Measurements from ENCODE around the gene OPN1SW.
A peak's percentile ranks its signal among the peaks of the same experiment; 100 is the strongest.

Gene OPN1SW

DNA sequence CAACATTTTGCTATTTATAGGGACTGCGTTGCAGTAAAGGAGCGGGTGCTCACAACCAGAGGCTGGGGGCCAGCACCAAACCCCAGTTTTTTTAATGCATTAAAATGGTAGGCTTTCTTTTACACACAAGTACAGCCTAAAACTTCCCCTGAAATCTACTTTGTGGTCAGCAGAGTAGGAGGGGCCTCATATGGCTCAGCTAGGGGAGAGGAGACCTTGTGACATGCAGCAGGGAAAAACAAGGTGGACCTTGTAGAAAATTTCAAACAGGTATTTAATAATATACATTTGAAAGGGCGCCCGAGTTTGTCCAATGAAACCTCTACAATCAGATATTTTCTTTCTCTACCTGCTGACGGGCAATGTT lies 17.6 kb upstream of the OPN1SW start:
- DNase-seq (ENCODE audit: low read depth): no peak

DNA sequence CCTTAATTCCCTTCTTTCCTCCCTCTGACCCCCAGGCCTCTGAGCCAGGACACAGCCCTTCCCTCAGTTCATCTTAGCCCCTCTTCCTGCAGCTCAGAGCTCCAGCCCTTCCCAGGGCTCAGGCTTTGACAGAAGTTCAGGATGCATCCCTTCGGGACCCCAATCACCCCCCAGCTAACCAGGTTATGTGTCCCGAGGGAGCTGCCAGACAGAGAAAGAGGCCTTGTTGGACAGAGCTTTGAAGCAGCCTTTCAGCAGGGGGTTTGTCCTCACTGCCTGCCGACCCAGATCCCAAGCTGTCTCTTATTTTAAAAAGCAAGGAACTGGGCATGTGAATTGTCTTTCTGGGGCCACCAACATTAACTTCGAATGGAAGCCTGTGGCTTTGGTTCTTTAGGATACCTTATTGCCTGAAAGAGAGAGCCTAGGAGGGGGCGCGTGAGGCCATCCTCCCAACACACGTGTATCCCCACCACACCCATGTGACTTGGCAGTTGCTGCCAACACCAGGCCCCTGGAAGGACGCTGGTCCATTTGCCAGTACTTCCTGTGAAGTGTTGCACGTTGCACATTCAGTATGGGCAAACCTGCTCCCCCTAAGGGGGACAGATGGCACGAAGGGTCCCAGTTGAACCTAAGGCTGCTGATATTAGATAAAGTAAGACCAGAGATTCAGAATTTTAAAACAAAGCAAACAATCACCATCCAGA lies 17.0 kb upstream of the OPN1SW start:
- DNase-seq (ENCODE audit: low read depth): no peak

DNA sequence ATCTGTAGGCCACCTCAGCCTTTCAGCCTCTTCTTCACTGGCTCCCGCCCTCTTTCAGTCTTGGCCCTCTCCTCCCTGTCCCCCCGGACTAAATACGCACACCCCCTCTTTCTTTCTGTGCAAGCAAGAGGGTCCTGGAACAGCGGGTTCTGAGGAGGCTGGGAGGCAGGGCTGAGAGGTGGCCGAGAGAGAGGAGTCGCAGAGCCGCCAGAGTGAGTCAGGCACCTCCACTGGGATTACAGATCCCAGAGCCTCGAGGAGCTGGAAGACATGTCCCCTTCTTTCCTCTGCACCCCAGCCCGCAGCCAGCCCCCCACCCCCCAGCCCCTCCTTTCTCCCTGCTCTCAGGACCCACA lies 16.4 kb upstream of the OPN1SW start:
- DNase-seq (ENCODE audit: low read depth): no peak

DNA sequence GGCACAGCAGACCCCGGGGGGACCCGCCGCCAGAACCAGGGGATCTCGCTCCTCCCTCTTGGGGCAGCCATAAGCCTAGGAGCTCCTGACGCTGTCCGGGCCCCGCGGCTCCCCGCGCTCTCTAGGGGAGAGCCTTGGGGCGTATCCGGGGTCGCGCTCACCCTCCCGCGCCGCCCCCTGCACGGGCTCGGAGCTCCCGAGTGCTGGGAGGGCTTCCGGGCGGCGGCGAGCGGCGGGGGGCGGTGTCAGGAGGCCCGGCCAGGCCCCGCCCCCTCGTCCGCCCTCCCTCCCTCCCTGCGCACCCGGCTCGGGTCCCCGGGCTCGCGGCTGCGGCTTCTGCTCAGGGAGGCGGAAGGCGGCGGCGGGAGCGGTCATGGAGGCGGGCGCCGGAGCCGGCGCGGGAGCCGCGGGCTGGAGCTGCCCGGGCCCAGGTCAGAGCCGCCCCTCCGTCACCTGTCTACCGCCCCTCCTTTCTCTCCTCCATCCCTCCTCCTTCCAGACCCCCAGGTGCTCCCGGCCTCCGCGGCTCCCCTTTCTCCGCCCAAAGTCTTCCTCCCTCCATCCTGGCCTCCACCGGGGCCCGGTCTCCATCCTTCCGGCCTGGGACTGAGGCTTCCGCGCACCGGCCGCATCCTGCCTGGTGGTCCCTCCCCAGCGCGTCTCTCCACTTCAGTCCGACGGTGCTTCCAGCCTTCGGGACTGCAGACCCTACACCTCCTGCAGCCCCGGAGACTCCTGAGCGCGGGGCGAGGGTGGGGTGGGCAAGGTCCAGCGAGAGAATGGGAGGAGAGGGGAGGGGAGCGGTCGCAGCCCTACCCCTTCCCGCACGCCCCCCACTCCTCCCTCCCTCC lies 15.8 kb upstream of the OPN1SW start, which contains the start of gene CCDC136:
Gene CCDC136 (plus strand): TSS at position 848 of the 851 bp plus-strand sequence. CDS start 444 bp downstream, outside the sequence.
- peak; percentile 69 for DNase-seq (ENCODE audit: low read depth)

DNA sequence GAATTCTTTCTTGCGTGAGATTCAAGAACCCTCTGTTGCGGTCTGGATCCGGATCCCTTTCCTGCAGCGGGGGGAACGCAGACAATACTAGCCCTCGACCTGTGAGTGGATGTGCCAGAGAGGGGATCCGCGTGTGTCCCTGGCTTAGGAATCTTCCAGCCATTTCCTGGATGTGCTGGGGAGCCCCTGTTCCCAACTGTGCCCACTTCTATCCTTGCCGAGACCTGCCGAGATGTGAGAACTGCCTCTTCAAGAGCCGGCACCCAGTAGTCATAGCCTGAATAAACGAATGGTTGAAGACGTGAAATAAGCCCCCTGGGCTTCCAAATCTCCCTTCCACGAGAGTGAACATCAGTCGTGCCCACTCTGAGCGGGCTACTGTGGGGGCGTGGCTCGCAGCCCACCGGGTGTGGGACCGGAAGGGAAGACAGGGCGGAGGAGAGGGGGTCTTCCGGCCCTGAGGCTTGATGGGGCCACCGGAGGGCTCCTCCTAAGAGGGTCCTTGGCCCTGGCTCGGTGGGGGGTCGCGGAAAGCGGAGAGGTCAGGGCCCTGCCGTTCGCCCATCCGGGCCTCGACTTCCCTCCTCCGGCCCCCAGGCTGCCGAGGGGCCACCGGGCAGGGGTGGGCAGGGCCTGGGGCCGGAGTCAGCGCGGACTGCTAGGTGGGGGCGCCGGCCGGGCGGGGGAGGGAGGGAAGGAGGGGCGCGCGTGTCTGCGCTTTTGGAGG lies 14.9 kb upstream of the OPN1SW start:
- DNase-seq (ENCODE audit: low read depth): no peak

DNA sequence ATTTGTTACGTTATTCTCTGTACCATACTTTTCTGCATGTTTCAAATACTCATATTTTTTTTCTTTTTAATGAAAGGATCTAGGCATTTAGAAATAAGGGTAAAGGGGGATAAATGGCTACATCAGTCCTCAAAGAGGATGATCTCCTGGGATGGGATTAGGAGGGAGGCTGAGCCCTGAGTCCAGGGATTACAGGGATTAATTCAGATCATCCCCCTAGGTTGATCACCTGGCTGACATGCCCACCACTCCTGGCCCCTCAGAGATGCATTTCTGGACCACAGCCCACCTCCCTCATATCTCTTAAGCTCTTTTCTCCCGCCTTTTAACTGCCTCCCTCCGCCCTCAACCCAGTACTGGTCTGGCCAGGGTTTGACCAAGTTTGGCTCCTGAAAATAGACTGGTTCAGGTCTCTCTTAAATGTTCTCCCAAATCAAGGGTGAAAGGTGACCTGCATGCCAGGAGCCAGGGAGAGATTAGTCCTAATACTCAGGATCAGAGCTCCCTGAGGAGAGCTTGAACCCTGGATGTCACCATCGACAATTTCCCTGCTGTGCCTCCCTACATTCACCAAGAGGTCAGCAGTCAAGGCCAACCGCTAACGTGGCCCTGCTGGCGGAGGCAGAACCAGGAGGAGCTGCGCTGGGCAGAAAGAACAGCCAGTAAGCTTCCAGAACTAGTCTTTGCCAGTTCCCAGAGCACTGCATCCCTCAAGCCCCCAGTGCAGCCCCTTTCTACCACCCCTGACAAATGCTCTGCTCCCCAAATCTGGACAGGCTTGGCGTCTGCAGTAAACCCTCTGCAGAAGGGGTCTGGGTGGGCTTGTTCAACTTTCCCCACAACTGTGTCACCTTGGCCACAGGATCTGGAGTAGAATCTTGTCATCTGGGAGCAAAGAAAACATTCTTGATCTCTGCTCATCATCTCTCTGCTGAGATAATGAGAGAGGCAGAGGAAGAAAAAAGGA lies 13.1 kb upstream of the OPN1SW start:
- no peak for DNase-seq (ENCODE audit: low read depth)

DNA sequence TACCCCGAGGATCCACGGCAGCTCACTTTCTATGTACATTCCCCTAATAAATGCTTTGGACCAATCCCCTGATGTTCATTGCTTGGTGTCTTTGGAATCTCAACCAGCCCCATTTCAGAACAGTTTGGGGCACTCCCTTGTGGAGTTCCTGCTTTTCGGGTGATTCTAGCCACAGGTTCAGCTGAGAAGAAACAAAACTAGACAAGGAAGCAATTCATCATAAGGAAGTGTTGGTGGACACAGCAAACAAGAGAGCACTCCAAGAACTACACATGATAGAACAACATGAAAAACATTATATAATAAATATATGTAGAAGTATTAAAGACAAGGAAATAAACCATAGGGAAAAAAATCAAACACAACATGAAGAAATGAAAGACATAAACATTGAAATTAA lies 10.1 kb upstream of the OPN1SW start:
- DNase-seq (ENCODE audit: low read depth): no peak

DNA sequence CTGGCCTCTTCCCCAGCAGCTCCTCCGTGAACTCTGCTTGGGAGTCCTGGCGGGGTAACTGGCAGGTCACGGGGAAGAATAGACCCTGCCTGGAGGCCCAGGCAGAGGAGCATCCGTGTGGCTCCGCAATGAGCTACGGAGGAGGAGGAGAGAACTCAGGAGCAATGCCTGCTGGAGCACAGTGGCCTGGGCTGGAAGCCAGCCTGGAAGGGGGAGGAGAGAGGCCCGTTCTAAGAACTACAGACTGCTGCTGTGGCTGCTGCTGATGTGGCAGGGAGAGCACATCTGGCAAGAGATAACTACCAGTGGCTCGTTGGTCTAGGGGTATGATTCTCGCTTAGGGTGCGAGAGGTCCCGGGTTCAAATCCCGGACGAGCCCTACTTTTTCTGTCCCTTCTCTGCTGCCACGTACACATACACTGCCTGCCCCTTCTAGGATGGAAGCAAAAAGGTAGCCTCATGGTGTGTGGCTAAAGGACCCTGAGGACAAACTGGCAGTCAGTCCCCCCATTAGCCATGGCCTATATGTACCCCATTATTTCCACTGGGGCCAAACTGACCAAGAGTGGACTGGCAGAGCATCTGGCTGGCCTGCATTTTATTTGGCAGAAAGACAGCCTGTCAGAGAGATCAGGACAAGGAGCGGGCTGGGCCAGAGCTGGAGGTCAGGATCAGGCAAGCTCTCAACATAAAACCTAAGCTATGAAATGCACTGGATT lies 7.7 kb upstream of the OPN1SW start:
- DNase-seq (ENCODE audit: low read depth): no peak

DNA sequence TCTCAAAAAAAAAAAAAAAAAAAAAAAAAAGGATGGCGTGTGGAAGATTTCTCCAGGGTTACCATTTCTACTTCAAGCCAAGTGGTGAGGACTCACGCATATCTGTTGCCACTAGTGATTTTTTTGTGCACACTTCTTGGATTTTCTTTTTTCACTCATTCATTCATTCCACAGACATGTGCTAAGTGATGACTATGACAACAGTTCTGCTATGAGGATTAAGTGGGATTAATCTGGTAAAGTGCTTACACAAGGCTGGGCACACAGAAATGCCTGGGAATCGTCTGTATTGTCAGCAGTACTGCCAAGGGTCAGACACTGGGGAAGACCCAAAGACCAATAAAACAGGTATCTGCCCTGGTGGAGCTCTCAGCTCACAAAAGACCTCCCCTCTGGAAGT lies 6.3 kb upstream of the OPN1SW start:
- no peak for DNase-seq (ENCODE audit: low read depth)

DNA sequence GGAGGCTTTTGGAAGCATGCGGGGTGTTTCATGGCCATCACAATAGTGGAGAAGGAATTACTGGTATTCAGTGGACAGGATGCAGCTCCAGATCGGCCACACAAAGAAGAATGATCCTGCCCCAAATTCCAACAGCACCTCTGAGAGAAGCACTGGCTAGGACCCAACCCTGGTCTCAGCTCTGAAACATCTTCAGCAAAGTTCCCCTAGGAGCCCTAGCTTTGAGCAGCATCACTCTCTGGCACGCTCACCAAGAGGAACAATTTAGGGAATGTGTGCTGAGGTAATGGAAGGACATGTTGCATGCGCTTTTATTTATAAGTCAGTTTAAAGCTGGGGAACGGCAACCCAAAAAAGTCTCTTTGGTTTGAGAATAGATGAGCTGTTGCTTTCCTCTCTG lies 5.5 kb upstream of the OPN1SW start:
- no peak for DNase-seq (ENCODE audit: low read depth)

DNA sequence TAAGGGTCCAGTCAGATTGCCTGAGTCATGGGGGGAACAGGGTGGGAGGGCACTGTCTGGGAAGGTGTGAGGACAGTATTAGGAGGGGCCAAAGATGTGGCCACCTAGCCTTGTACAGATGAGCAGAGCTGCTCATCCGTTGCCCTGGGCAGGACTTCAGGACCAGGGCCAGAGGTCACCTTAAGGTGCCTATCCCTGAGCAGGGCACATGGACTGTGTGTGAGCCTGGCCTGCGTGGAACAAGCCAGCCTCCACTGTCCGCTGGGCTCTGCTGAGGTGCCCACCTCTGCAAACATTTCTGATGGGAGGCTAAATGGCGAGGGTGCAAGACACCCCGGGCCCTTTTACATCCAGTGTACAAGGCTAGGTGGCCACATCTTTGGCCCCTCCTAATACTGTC lies 3.4 kb upstream of the OPN1SW start:
- DNase-seq (ENCODE audit: low read depth): no peak

DNA sequence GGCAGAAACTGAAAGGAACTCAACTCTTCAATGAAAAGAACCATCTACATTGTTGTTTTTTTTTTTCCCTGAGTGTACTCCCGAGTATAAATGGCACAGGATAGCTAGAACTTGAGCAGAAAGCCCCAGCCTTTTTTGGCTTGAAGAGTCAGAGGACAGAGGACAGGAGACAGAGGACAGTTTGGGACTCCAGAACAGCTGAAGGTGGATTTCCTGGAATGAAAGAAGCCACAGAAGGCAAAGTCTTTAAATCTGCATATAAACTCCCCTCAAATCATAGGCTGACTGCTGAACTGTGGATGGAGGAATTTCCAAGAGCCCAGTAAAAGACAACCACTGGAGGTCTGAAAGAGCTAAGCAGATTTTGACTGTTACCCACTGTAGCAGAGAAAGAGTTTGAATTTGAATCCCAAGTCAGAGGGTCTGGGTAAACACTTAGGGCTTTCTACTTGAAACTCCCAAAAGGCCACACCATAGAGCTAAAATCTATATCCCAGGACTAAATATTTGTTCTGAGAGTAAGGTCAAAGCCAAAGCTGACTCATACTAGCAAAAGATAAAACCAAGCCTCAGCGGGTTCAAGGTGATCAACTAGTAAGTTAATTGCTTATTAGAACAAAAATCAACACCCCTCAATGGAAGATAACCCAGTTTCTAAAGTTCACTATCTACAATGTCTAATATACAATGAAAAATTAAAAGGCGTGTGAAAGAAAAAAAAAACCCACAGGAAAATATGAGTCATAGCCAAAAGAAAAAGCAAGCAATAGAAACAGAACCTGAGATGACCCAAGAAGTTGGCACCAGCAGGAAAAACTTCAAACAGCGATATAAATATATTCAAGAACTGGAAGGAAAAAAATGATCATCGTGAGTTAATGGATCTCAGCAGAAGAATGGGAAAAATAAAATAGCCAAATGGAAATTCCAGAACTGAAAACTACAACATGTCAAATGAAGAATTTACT lies 1.8 kb upstream of the OPN1SW start:
- DNase-seq (ENCODE audit: low read depth): no peak

DNA sequence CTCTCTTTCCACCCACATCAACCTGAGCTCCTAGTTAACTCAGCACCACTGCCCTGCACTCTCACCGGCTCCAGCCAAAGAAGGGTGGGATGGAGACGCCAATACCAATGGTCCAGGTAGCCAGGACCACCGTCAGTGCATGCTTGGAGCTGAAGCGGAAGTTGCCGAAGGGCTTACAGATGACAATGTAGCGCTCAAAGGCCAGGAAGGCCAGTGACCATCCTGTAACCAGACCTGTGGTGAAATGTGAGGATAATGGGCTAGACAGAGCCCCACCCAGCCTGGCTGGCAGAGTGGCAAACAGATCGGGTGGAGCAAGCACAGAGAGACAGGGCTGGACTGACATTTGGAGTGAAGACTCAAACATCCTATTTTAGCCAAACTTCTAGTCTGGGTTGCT lies 673 bp downstream of the OPN1SW start:
- DNase-seq (ENCODE audit: low read depth): no peak

DNA sequence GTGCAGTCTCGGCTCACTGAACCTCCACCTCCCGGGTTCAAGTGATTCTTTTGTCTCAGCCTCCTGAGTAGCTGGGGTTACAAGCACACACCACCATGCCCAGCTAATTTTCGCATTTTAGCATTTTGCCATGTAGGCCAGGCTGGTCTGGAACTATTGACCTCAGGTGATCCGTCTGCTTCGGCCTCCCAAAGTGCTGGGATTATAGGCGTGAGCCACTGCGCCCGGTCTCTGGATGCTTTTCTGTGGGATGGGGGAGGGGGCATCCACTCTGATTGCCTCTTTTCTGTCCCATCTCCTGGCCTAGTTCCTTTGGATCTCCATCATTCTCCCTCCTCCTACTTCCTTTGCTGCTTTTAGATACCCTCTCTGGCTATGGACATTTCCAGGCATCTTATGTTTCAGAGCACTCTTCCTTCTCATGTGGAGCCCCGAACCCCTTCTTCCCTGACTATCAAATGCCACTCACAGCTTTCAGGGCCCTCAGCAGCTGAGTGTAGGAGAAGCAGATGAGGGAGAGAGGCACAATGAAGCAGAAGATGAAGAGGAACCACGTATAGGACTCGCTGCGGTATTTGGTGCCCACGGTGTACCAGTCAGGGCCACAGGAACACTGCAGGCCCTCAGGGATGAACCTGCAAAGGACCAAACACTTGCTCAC lies 1.4 kb downstream of the OPN1SW start:
- DNase-seq (ENCODE audit: low read depth): no peak

DNA sequence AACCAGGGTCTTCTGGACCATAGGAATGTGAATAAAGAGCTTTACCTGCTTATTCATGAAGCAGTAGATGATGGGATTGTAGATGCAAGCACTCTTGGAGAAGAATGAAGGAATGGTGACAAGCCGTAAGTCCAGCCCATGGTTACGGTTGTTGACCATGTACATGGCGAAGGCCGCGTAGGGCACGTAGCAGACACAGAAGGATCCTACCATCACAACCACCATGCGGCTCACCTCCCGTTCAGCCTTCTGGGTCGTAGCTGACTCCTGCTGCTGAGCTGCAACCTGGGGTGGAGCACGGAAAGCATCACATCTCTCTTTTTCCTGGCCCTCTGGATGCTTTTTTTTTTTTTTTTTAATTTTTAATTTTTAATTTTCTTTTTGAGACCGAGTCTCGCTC lies 2.0 kb downstream of the OPN1SW start:
- no peak for DNase-seq (ENCODE audit: low read depth)

DNA sequence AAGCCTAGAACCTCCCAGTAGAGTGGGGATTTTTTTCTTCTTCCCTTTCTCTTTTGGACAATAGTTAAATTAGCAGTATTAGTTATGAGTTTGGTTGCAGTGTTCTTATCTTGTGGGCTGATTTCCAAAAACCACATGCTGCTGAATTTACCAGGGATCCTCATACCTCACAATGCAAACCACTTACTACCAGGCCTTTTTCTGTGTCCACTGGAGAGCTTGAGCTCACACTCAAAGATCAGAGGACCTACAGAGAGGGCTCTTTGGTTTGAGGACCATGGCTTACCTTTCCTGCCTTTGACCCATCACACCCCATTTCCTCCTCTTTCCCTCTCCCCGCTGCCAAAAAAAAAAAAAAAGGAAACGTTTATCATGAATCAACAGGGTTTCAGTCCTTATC lies 5.4 kb downstream of the OPN1SW start:
- no peak for DNase-seq (ENCODE audit: low read depth)

DNA sequence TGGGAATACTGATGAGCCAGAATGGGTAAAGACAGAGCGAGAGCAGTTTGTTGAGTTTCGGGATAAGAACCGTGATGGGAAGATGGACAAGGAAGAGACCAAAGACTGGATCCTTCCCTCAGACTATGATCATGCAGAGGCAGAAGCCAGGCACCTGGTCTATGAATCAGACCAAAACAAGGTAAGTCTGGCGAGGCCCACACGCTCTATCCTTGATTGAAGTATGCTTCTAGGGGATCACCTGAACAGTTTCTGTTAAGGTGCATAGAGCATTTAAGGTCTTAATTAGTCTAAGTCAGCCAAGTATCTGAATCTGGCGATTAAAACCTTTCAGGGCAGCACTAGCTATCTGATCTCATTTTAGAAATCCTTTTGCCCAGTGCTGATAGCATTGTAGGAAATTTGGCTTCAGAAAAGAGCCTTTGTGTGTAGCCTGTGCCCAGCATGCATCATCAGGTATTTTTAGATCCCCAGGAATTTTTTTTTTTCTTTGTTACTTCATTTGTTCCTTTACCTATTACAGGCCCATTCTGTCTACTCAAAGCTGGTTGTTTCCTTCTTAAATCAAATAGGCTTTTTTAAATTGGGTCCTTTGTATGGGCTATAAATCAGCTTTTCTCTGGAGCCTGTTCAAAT lies 8.0 kb downstream of the OPN1SW start:
- no peak for DNase-seq (ENCODE audit: low read depth)

DNA sequence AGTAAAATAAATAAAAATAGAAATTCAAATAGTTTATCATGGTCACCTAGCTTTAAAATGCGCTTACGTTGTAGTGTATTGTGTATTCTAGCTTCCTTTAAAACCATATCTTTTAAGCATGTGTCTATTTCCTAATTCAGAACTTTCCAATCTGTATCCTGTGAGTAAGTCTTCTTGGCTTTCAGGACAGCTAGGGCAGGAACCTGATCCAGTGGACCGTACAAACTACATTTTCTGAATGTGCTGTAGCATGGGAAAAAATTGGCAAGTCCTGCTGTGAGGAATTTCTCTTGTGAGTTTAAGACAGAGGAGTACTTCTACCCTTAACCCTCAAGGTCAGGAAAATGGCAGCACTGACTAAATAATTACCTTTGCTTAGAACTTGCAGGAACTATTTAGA lies 12.1 kb downstream of the OPN1SW start:
- no peak for DNase-seq (ENCODE audit: low read depth)

DNA sequence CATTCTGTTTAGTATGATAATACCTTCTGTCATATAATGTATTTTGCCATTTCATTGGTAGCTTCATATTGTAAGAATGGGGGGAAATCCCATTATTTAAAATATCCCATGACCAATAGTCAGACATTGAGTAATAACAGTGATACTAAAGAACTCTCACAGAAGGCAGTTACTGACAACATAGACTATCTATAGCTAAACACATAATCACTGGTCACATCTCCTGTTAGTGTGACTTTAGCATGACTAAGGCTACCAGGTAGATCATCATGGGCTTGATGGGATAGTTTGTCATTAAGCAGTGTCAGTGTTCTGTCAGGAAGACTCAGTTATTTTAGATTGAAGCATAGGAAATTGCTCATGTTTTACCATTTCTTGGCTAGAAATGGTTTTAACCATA lies 16.4 kb downstream of the OPN1SW start:
- DNase-seq (ENCODE audit: low read depth): no peak
